ENCODE results near the gene IL11. TPM values are rescaled to one million over a fixed set of nuclear protein-coding genes. Genes with fewer than 3 reads are reported as not detected.

Gene IL11
- total and polyA plus RNA-seq, 2 donors (not counting 3 experiments of a cell fraction or from before 2014, with no cell fraction given), result not detected

DNA sequence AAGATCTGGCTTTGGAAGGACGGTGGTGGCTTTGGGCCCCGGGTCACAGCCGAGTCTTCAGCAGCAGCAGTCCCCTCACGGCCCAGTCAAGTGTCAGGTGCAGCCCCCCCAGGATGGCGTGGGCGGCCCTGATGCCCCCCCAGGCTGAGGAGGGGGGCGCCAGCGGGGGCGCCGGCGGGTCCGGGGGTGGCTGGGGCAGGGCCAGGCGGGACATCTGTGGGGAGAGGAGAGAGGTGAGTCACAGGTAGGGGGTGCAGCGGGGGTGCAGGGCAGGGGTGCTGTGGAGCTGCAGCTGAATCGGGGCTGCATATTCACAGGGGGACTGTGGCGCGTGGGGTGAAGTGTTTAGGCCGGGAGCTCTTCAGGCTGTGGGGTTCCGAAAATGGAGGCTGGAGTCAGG, 4.3 kb downstream of the IL11 start:
- ChIA-PET CTCF (interaction anchor here (1.2 kb wide), 1 partner anchor 9 kb away, joined by 3 read pairs; no protein-coding TSS in a partner anchor), POLR2A (no interaction called here)
- BruUV-seq (replicated peaks), result no TSS peak
- H3K9ac ChIP-seq (replicated peaks; ENCODE audit: extremely low read depth, insufficient read depth, low read length), result no peak overlapping the region
- no peak overlapping the region for H3K4me3 ChIP-seq (replicated peaks in 1 of 3; ENCODE audit: insufficient read depth in 1 of 3, low read depth in 1 of 3, low read length in 3 of 3)
- intact Hi-C loops (cut with micrococcal nuclease) (no loop called here), dilution Hi-C loops (cut with MboI; ENCODE audit: extremely low pct_ligation_motif_present, low sequenced_read_pairs) (no loop called here)
- no peak overlapping the region for H3K4me2 ChIP-seq (ENCODE audit: insufficient read depth, low read length)
- FAIRE-seq, result no peak
- no peak overlapping the region for H2AFZ ChIP-seq (ENCODE audit: low read depth, low read length)
- no peak overlapping the region for H3K27ac ChIP-seq (ENCODE audit: insufficient read depth, low read depth, low read length)
- H3K27me3 ChIP-seq (ENCODE audit: control insufficient read depth in 2 of 2, insufficient read depth in 2 of 2, low read length in 2 of 2), result peaks cover 7 to 18% of the 10 kb centered on the region in 2 experiments
- H3K36me3 ChIP-seq (ENCODE audit: control insufficient read depth in 2 of 2, extremely low read depth in 1 of 2, insufficient read depth in 2 of 2, low read length in 2 of 2), result no peaks in the 10 kb centered on the region
- no peaks in the 10 kb centered on the region for H4K20me1 ChIP-seq (replicated peaks; ENCODE audit: control insufficient read depth, extremely low read depth, insufficient read depth, low read length)
- TF ChIP-seq, protein P1, sequence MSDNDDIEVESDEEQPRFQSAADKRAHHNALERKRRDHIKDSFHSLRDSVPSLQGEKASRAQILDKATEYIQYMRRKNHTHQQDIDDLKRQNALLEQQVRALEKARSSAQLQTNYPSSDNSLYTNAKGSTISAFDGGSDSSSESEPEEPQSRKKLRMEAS (IDR thresholded peaks at IDR 0.05; ENCODE audit: insufficient read depth, insufficient read length), result no peak
- TF ChIP-seq MYC (IDR thresholded peaks at IDR 0.05; ENCODE audit: low read depth, low read length), result no peak
- no peak for TF ChIP-seq EZH2 (IDR thresholded peaks at IDR 0.05; ENCODE audit: borderline replicate concordance, low read depth, low read length, severe bottlenecking)
- TF ChIP-seq POLR2A (IDR thresholded peaks at IDR 0.05; ENCODE audit: low read depth, low read length), result no peak
- TF ChIP-seq, protein P2, sequence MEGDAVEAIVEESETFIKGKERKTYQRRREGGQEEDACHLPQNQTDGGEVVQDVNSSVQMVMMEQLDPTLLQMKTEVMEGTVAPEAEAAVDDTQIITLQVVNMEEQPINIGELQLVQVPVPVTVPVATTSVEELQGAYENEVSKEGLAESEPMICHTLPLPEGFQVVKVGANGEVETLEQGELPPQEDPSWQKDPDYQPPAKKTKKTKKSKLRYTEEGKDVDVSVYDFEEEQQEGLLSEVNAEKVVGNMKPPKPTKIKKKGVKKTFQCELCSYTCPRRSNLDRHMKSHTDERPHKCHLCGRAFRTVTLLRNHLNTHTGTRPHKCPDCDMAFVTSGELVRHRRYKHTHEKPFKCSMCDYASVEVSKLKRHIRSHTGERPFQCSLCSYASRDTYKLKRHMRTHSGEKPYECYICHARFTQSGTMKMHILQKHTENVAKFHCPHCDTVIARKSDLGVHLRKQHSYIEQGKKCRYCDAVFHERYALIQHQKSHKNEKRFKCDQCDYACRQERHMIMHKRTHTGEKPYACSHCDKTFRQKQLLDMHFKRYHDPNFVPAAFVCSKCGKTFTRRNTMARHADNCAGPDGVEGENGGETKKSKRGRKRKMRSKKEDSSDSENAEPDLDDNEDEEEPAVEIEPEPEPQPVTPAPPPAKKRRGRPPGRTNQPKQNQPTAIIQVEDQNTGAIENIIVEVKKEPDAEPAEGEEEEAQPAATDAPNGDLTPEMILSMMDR (IDR thresholded peaks at IDR 0.05; ENCODE audit: extremely low read depth in 1 of 2, insufficient read depth in 1 of 2, low read depth in 1 of 2, low read length in 2 of 2), result no peak
- no peak for TF ChIP-seq GATA2 (IDR thresholded peaks at IDR 0.05; ENCODE audit: insufficient read depth, insufficient read length, low read depth, low read length)
- no peak for TF ChIP-seq JUN (IDR thresholded peaks at IDR 0.05; ENCODE audit: borderline replicate concordance, insufficient read depth, insufficient read length, low read depth)
- TF ChIP-seq POLR2AphosphoS5 (IDR thresholded peaks at IDR 0.05; ENCODE audit: insufficient read depth, low read depth, low read length), result no peak
- TF ChIP-seq FOS (IDR thresholded peaks at IDR 0.05; ENCODE audit: borderline replicate concordance, insufficient read depth, low read length), result no peak
- H3K4me1 ChIP-seq (ENCODE audit: control insufficient read depth, extremely low read depth, insufficient read depth, low read length), result peaks cover 3% of the 10 kb centered on the region
- H3K79me2 ChIP-seq (ENCODE audit: control insufficient read depth, insufficient read depth, low read length), result no peaks in the 10 kb centered on the region
- H3K9me3 ChIP-seq (replicated peaks; ENCODE audit: control insufficient read depth, insufficient read depth, low read length), result no peaks in the 10 kb centered on the region
- no peaks in the 10 kb centered on the region for H3K9me1 ChIP-seq (replicated peaks; ENCODE audit: control insufficient read depth, extremely low read depth, insufficient read depth, low read length)
- no peak for DNase-seq (ENCODE audit: low read depth, low spot score)
